GM12872 (cell line): Measurements from ENCODE around the gene CCL11.

ENCODE experiments used
- TF ChIP-seq, protein P1 (sequence below): IDR thresholded peaks from 3 replicates; pipeline ENCODE4 v1.5.1; 2011; ENCODE audit warnings: low read depth, mild to moderate bottlenecking, low read length, moderate library complexity; ENCODE audit not compliant: insufficient read depth

CCL11 gene

DNA sequence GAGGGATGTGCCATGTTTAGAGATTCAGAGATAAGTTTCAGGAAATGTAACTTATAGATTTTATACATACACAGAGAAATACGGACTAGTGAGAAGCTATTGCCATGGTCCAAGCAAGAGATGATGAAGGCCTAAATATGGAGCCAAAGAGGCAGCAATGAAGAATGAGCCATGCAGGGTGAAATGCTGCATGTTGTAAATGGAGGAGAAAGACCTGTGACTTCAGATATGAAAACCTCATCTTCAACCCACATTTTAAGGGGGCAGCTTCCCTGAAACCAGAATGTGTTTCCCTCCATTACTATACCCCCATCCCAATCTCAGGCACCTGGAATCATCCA, 27.6 kb upstream of the CCL11 start:
- TF ChIP-seq, protein P1, sequence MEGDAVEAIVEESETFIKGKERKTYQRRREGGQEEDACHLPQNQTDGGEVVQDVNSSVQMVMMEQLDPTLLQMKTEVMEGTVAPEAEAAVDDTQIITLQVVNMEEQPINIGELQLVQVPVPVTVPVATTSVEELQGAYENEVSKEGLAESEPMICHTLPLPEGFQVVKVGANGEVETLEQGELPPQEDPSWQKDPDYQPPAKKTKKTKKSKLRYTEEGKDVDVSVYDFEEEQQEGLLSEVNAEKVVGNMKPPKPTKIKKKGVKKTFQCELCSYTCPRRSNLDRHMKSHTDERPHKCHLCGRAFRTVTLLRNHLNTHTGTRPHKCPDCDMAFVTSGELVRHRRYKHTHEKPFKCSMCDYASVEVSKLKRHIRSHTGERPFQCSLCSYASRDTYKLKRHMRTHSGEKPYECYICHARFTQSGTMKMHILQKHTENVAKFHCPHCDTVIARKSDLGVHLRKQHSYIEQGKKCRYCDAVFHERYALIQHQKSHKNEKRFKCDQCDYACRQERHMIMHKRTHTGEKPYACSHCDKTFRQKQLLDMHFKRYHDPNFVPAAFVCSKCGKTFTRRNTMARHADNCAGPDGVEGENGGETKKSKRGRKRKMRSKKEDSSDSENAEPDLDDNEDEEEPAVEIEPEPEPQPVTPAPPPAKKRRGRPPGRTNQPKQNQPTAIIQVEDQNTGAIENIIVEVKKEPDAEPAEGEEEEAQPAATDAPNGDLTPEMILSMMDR: no peak

DNA sequence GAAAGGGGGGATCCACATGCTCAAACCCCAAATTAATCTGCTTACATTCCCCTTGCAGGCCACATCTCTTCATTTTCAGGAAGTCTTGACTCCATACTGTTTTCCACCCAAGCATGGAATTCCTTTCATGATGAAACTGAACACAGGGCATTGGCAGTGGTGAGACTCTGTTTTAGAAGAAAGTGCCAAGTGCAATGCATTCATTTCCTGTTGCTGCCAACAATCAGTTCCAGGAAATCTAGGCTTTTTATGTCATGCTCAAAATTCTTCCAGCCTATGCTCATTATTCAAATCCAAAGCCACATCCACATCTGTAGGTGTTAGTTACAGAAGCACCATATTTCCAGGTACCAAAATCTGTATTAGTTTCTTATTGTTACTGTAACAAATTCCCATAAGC, 26.4 kb upstream of the CCL11 start:
- TF ChIP-seq, protein P1: no peak

DNA sequence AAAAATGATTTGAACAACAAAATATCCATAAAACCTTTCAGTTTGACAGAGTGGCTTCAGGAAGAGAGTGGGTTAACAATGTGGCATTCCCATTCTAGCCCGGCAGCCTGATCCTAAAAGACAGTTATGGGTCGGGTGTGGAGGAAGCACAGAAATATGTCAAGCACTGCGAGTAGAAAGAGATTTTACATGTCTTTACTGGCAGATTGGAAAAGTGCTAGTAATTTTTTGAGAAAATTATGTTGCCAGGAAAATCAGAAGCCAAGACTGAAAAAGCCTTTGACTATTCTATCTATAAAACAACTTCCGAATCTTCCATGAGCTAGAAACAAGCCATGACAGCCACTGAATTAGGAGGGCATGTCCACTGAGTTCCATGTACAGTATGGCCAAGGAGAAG, 24.7 kb upstream of the CCL11 start:
- TF ChIP-seq, protein P1: no peak

DNA sequence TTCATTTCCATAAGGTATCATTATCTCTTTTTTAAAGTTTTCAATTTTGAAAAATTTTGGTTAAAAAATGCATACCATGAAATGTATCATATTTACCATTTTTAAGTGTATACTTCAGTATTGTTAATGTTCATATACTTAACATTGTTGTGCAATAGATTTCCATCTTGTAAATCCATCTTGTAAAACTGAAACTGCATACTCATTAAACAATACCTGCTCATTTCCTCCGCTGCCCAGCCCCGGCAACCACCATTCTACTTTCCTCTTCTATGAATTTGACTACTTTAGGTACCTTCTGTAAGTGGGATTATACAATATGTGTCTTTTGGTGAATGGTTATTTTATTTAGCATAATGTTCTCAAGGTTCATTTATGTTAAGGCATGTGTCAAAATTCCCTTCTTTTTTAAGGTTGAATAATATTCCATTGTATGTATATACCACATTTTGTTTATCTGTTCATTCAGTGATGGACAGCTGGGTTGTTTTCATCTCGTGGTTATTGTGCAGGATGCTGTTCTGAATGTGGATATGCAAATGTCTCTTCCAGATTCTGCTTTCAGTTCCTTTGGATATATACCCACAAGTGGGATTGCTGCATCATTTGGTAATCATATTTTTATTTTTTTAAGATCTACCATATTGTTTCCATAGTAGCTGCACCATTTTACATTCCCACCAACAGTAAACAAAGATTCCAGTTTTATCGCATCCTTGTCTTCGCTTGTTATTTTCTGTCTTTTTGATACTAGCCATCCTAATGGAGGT, 23.8 kb upstream of the CCL11 start:
- TF ChIP-seq, protein P1: no peak

GRCh38 chr17:34265711-34266110, 19.8 kb upstream of the CCL11 start:
- TF ChIP-seq, protein P1: no peak

DNA sequence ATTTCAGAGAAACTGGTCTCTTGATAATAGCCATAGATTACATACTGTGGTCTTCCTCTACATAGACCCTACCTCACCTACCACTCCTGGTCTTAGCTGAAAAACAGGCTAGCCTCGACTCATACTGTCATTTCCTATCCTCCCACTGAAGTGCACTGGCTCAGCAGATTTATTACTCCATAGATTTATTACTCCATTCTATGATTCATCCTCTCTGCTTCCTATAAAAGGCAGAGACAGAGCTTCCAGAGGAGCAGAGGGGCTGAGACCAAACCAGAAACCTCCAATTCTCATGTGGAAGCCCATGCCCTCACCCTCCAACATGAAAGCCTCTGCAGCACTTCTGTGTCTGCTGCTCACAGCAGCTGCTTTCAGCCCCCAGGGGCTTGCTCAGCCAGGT, 15.6 kb upstream of the CCL11 start, which contains the start of gene CCL7:
Gene CCL7, plus strand, starts transcription at position 253 of the 400 bp plus-strand sequence. Its CDS starts 70 bp downstream, at position 323.
- TF ChIP-seq, protein P1: no peak

DNA sequence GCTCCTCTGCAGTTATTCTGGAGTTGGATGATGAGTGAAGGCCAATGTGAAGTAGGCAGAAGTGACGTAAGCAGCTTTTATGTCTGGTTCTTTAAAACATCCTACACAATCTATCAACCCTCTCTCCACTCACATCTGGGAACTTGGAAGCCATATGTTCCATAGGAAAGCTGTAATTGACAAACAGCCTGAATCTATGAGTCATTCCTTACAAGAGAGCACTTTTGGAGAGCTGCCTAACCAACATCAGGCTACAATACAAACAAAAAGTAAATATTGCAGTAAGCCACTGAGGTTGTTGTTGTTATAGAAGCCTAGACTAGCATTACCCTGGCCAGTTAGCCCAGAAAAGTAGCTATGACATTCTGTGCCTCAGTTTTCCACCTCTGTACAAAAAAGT, 9.7 kb upstream of the CCL11 start:
- TF ChIP-seq, protein P1: no peak
